Activated CD8-positive, alpha-beta memory T cell treated with anti-CD3 and anti-CD28 coated beads for 48 hours (primary cell): Measurements from ENCODE around the gene TGM3.
"Not testable (repeated sequence)": the region's sequence is repeated elsewhere in the genome, so short reads cannot be mapped to it uniquely, and the experiment has no call there.

Experiments
- DNase-seq, 3 experiments: peaks; one replicate each; pipeline ENCODE4 v3.0.0-alpha.2; 2020; ENCODE audit warnings: low read depth in 2 of 3, low spot score in 2 of 3

TGM3 gene

DNA sequence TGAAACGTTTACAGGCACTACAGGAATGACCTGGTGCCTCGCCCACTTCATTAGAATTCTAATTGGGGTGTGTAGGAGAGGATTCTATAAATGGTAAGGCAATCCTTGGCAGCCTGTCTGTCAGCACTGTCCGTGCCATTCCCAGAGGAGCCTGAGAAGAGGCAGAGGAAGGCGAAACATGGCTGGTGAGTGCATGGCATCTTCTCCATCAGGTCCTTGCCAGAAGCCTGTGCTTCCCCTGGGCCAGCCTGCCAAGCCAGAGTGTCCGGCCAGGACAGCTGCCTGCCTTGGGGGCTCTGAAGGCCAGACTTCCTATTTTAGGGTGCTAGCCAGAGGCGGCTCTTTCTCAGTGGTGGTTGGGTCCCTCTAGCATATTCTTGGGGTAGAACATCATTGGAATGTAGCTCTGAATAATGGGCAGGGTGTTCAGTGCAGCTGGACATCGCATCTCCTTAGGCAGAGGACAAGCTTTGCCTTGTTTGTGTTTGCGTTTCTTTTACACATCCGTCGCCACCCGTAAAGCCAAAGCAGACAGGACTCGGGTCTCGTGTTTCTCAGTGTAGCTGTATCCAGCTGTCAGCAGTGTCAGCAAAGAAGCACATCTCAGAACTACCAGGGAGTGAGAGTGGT lies at the start of gene TGM3:
Gene TGM3 (plus strand): TSS at position 116 of the 630 bp plus-strand sequence. CDS start 63 bp downstream, at position 179.
- DNase-seq, result no peak

GRCh38 chr20:2246069-2246491 lies 49.7 kb upstream of the TGM3 start:
- no peak for DNase-seq

- no peak for DNase-seq
Measured at GRCh38 chr20:2248837-2249236, 47.0 kb upstream of the TGM3 start.

GRCh38 chr20:2249935-2250334 lies 45.9 kb upstream of the TGM3 start:
- no peak for DNase-seq

GRCh38 chr20:2252419-2252997 lies 43.3 kb upstream of the TGM3 start:
- no peak for DNase-seq

- no peak for DNase-seq
Measured at GRCh38 chr20:2253256-2253655, 42.5 kb upstream of the TGM3 start.

- no peak for DNase-seq
Measured at GRCh38 chr20:2254333-2254732, 41.5 kb upstream of the TGM3 start.

GRCh38 chr20:2255926-2256531 lies 39.8 kb upstream of the TGM3 start:
- DNase-seq, result no peak

DNA sequence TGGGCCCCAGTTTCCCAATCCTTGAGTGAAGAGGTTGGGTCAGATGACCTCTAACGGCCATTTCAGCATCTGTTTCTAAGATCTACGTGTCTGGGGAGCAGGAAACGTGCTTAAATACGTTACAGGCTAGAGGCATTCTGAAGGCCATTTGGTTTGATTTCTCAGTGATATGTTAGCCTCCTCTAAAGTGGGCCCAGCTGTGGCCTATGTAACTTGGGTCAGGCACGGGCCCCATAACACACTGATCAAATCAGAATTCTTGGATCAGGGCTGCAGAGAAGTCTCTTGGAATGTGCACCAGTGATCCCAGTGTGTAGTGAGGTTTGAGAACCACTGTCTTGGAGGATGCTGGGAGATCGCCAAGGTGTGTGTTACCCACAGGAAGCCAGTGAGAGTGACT lies 36.1 kb upstream of the TGM3 start:
- no peak for DNase-seq

DNA sequence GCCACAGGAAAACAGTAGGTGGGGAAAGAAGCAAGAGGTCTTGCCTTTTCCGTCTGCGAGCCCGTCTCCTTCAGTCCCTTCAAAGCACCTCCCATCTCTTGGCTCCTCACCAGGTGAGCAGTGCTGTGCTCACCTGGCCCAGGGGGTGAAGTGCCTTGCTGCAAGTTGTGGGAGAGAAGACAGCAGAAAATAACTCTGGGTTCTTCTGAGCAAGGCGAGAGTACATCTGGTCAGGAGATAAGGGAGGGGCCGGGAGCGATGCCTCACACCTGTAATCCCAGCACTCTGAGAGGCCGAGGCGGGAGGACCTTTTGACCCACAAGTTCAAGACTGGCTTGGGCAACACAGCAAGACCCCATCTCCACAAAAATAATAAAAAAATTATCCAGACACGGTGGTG lies 35.6 kb upstream of the TGM3 start:
- no peak for DNase-seq

GRCh38 chr20:2261046-2261485 lies 34.7 kb upstream of the TGM3 start:
- DNase-seq, result no peak

GRCh38 chr20:2261629-2262028 lies 34.2 kb upstream of the TGM3 start:
- DNase-seq, result no peak

DNA sequence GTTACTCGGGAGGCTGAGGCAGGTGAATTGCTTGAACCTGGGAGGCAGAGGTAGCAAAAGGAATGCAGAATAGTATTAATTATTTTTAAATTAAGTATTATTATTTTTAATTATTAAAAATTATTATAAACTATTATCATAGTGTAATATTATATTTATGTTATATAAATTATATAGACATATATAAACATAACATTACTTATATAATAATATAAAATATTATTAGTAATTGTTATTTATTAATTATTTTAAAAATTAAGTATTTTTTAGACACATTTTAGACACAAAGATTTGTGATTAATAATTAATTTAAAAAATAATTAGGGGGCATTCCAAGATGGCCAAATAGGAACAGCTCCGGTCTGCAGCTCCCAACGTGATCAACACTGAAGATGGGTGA lies 31.7 kb upstream of the TGM3 start:
- DNase-seq, result no peak

- DNase-seq, result not testable (repeated sequence)
Measured at GRCh38 chr20:2264621-2265374, 31.0 kb upstream of the TGM3 start.

DNA sequence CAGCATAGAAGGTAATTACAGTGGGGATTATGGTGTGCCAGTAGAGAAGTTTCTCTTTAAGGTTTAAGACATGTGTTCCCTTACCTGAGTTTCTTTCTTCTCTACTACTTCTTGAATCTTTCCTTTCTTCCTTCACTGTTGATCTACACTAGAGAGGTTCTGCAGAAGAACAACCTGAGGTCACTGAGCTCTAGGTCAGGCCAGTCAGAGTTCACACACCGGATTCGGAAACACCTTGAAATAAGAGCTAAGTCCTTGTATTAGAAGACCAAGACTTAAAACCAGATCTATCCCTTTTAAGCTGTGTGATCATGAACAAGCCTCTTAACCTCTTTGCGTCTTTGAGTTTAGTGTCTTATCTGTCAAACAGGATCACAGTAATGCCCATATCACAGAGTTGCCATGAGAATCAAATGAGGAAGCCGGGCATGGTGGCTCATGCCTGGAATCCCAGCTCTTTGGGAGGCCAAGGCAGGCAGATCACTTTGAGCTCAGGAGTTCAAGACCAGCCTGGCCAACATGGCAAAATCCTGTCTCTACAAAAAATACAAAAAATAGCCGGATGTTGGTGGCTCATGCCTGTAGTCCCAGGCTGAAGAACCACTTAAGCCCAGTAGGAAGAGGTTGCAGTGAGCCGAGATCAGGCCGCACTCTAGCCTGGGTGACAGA lies 22.0 kb upstream of the TGM3 start:
- DNase-seq, result no peak

DNA sequence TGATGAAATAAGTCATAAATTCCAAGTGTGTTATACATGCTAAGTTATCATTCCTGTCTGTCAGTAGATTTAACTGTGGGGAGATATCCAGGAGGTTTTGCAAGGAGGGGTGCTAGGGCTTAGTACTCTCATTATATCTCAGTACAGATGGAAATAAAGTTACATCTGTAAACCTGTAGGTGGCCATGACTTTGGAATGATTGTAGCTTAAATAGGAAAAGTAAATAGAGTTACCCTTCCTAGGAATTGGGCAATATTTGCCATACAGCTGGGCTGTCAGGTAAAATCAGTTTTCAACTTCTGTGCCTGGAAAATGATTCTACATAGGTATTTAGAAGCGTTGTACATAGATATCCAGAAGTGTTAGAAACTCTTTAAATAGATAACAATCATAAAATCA lies 19.8 kb upstream of the TGM3 start:
- DNase-seq, result no peak

GRCh38 chr20:2279253-2279779 lies 16.5 kb upstream of the TGM3 start:
- no peak for DNase-seq

DNA sequence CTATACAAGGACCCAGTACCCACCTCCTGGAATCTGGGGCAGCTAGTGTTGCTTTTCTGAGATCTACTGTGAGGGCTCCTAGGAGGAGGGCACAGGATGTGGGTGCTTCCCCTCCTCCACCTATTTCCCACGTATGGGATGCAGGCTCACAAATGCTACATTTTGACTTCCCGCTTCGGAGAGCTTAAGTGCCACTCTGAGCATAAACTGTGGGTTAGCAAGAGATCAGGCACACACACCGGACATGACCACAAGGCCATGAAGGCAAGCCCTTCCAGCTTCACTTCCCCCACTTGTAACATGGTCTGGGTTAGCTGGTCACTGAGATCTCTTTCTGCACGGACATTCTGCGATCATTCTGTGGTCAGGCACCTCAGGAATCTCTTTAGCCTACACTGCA lies 15.7 kb upstream of the TGM3 start:
- DNase-seq, result no peak

GRCh38 chr20:2281563-2281962 lies 14.2 kb upstream of the TGM3 start:
- DNase-seq, result no peak

DNA sequence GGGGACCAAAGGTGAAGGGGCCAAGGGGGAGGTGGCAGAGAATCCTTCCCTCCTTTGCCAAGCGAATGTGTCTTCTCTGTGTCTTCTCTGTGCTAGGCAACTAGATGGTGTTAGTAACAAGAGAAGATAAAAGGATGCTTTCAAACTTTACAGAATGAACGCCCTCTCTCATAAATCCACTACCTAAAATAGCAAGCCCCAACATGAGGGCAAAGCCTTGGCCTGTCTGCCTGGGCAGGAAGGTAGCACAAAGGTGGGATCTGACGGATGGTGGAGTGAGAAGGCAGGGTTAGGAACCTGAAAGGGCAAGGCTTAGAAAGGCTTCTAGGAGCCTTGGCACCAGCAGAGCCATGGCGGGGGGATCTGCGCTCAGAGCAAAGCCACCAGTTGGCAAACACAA lies 13.6 kb upstream of the TGM3 start:
- DNase-seq, result no peak

DNA sequence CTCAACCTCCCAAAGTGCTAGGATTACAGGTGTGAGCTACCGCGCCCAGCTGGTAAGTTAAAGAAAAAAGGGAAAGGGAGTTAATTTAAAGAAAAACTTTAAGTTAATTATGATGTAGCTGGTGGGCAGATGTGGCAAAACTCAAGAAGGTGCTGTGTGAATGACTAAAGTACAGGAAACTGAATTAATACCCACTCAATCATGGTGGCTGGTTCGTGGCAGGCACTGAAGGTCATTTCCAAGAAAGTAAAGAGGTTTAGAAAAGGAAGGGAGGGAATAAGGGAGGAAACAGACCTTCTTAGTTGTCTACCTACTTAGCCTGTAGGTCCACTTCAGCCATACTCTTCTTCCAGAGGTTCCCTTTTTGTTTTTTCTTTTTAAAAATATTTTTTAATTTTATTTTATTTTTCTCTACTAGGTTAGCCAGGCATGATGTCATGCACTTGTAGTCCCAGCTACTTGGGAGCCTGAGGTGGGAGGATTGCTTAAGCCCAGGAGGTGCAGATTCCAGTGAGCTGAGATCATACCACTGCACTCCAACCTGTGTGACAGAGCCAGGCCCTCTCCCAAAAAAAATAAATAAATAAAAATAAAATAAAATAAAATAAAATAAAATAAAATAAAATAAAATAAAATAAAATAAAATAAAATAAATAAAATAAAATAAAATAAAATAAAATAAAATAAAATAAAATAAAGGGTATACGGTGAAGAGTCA lies 11.9 kb upstream of the TGM3 start:
- no peak for DNase-seq
